ENCODE results near the gene CACFD1. TPM values are rescaled to one million over a fixed set of nuclear protein-coding genes. Genes with fewer than 3 reads are reported as not detected.

Gene CACFD1
- total and polyA plus RNA-seq, 2 donors (not counting 1 experiment from before 2014, with no cell fraction given) = 27.4 to 31.1 TPM

GRCh38 chr9:133465984-133466383 lies 6.2 kb downstream of the CACFD1 start:
- no peaks in the 10 kb centered on the region for H3K27me3 Mint-ChIP-seq
- POLR2A ChIA-PET = no interaction called here
- no peak for ATAC-seq (ENCODE audit: low read depth)
- Histone ChIP-seq H3K4me3 (ENCODE audit: control extremely low read depth in 1 of 5, extremely low read depth in 1 of 5, insufficient read depth in 1 of 5, low read depth in 2 of 5, low read length in 4 of 5) (no peak overlapping the region), H2AFZ (ENCODE audit: insufficient read depth, low read depth, low read length, poor library complexity, severe bottlenecking) (no peak overlapping the region), H3K4me2 (replicated peaks; ENCODE audit: low read depth, low read length, poor library complexity, severe bottlenecking) (no peak overlapping the region), H3K4me1 (ENCODE audit: control insufficient read depth in 2 of 2, insufficient read depth in 2 of 2, low read length in 2 of 2) (peaks cover 2 to 22% of the 10 kb centered on the region in 2 donors), H3K9ac (ENCODE audit: low read length) (no peak overlapping the region), H3K36me3 (replicated peaks in 1 of 2; ENCODE audit: control extremely low read depth in 1 of 2, control insufficient read depth in 1 of 2, extremely low read depth in 1 of 2, insufficient read depth in 2 of 2, low read length in 1 of 2) (peaks cover 0 to 11% of the 10 kb centered on the region in 2 experiments), H3K27ac (ENCODE audit: low read length in 2 of 2) (no peak overlapping the region), H3K79me2 (ENCODE audit: control insufficient read depth, insufficient read depth, low read length) (peaks cover 13% of the 10 kb centered on the region), H3K9me3 (ENCODE audit: control extremely low read depth in 1 of 3, control insufficient read depth in 2 of 3, insufficient read depth in 1 of 3, low read length in 2 of 3) (no peaks in the 10 kb centered on the region), H4K20me1 (ENCODE audit: control insufficient read depth, insufficient read depth, low read length, poor library complexity, severe bottlenecking) (peaks cover 29% of the 10 kb centered on the region), H3K27me3 (replicated peaks in 1 of 4; ENCODE audit: control extremely low read depth in 1 of 4, control insufficient read depth in 3 of 4, insufficient read depth in 4 of 4, low read length in 3 of 4) (no peaks in the 10 kb centered on the region)
- no peaks in the 10 kb centered on the region for H3K9me3 Mint-ChIP-seq (ENCODE audit: insufficient read depth)
- WGBS (ENCODE audit: insufficient coverage) = no CpG with 5 or more reads among the region's 6 CpGs
- intact Hi-C loops (cut with micrococcal nuclease) = no loop called here
- TF ChIP-seq CTCF (IDR thresholded peaks at IDR 0.05) = no peak
- no peak for TF ChIP-seq EZH2 (IDR thresholded peaks at IDR 0.05; ENCODE audit: borderline replicate concordance, insufficient read depth, low read depth, low read length, poor library complexity, severe bottlenecking)
- no peak overlapping the region for H3K4me3 Mint-ChIP-seq
- CTCF ChIA-PET = no interaction called here
- H3K27ac Mint-ChIP-seq = no peak overlapping the region
- no peak for DNase-seq
- peaks cover 16% of the 10 kb centered on the region for H3K4me1 Mint-ChIP-seq

- ChIA-PET CTCF (no interaction called here), POLR2A (no interaction called here)
- Histone ChIP-seq H4K20me1 (ENCODE audit: control insufficient read depth, insufficient read depth, low read length, poor library complexity, severe bottlenecking) (peaks cover 41% of the 10 kb centered on the region), H2AFZ (ENCODE audit: insufficient read depth, low read depth, low read length, poor library complexity, severe bottlenecking) (no peak overlapping the region), H3K9ac (ENCODE audit: low read length) (no peak overlapping the region), H3K27me3 (replicated peaks in 1 of 4; ENCODE audit: control extremely low read depth in 1 of 4, control insufficient read depth in 3 of 4, insufficient read depth in 4 of 4, low read length in 3 of 4) (no peaks in the 10 kb centered on the region), H3K79me2 (ENCODE audit: control insufficient read depth, insufficient read depth, low read length) (peaks cover 12% of the 10 kb centered on the region), H3K9me3 (ENCODE audit: control extremely low read depth in 1 of 3, control insufficient read depth in 2 of 3, insufficient read depth in 1 of 3, low read length in 2 of 3) (no peaks in the 10 kb centered on the region), H3K36me3 (replicated peaks in 1 of 2; ENCODE audit: control extremely low read depth in 1 of 2, control insufficient read depth in 1 of 2, extremely low read depth in 1 of 2, insufficient read depth in 2 of 2, low read length in 1 of 2) (peaks cover 0 to 19% of the 10 kb centered on the region in 2 experiments), H3K27ac (ENCODE audit: low read length in 2 of 2) (no peak overlapping the region), H3K4me2 (replicated peaks; ENCODE audit: low read depth, low read length, poor library complexity, severe bottlenecking) (no peak overlapping the region), H3K4me3 (ENCODE audit: control extremely low read depth in 1 of 5, extremely low read depth in 1 of 5, insufficient read depth in 1 of 5, low read depth in 2 of 5, low read length in 4 of 5) (no peak overlapping the region), H3K4me1 (ENCODE audit: control insufficient read depth in 2 of 2, insufficient read depth in 2 of 2, low read length in 2 of 2) (peaks cover 0 to 11% of the 10 kb centered on the region in 2 donors)
- no peak overlapping the region for H3K4me3 Mint-ChIP-seq
- no peak for ATAC-seq (ENCODE audit: low read depth)
- H3K9me3 Mint-ChIP-seq (ENCODE audit: insufficient read depth) = no peaks in the 10 kb centered on the region
- 94% methylated on average over 10 of the region's 10 CpGs for WGBS (ENCODE audit: insufficient coverage)
- no peaks in the 10 kb centered on the region for H3K27me3 Mint-ChIP-seq
- no peak overlapping the region for H3K27ac Mint-ChIP-seq
- no peak for TF ChIP-seq EZH2 (IDR thresholded peaks at IDR 0.05; ENCODE audit: borderline replicate concordance, insufficient read depth, low read depth, low read length, poor library complexity, severe bottlenecking)
- TF ChIP-seq CTCF (IDR thresholded peaks at IDR 0.05) = no peak
- intact Hi-C loops (cut with micrococcal nuclease) = no loop called here
- DNase-seq = no peak
- peaks cover 10% of the 10 kb centered on the region for H3K4me1 Mint-ChIP-seq
Measured at GRCh38 chr9:133467101-133467500, 7.3 kb downstream of the CACFD1 start.
